Calu3 (cell line): ENCODE measurements around the gene LENEP. TPM values are rescaled to one million over a fixed set of nuclear protein-coding genes. Genes with fewer than 3 reads are reported as not detected.

Source experiments
- BruUV-seq: library from RNA; stranded (reverse); fragments of 400-500 nt; replicated peaks from 2 replicates; lab custom pipeline; 2021; lab: Mats Ljungman, UMichigan
- CTCF ChIA-PET: fragments of 300-600 bp; sonication (Branson Sonifier 250); formaldehyde crosslinking; loops from one replicate; lab custom pipeline; 2022; ENCODE audit warnings: antibody characterized with exemption; lab: Charles Lee
- DNase-seq: peaks from one replicate; pipeline ENCODE4 v3.0.0; 2022
- H3K27ac Mint-ChIP-seq: one replicate; pipeline ENCODE4 v1.8.0; 2022; ENCODE audit warnings: mixed read lengths; ENCODE audit not compliant: unreplicated experiment
- H3K27me3 Mint-ChIP-seq: one replicate; pipeline ENCODE4 v1.8.0; 2022; ENCODE audit warnings: mixed read lengths; ENCODE audit not compliant: unreplicated experiment
- H3K36me3 Mint-ChIP-seq: one replicate; pipeline ENCODE4 v1.8.0; 2022; ENCODE audit warnings: mild to moderate bottlenecking, moderate library complexity, mixed read lengths; ENCODE audit not compliant: insufficient read depth, unreplicated experiment
- H3K4me1 Mint-ChIP-seq: one replicate; pipeline ENCODE4 v1.8.0; 2022; ENCODE audit warnings: mild to moderate bottlenecking, low read depth, mixed read lengths; ENCODE audit not compliant: unreplicated experiment
- H3K4me3 Mint-ChIP-seq: one replicate; pipeline ENCODE4 v1.8.0; 2022; ENCODE audit warnings: mild to moderate bottlenecking, low read depth, moderate library complexity, mixed read lengths; ENCODE audit not compliant: unreplicated experiment
- H3K9me3 Mint-ChIP-seq: one replicate; pipeline ENCODE4 v1.8.0; 2022; ENCODE audit warnings: low read depth, mixed read lengths; ENCODE audit not compliant: unreplicated experiment
- CTCF ChIP-seq: fragments of 200-600 bp; IDR thresholded peaks from one replicate; pipeline ENCODE4 v1.8.0; 2022; ENCODE audit warnings: antibody characterized with exemption; ENCODE audit not compliant: unreplicated experiment
- intact Hi-C: fragments of 100-400 bp; cut with micrococcal nuclease; formaldehyde crosslinking; loops from one replicate; pipeline ENCODE4 v1.10.0; 2022; ENCODE audit not compliant: unreplicated experiment
- total RNA-seq: library from RNA; stranded (reverse); gene quantifications from 2 replicates; pipeline ENCODE4 v1.2.3, GENCODE V29; 2022

Gene LENEP
- total RNA-seq, 1 experiment from 2014 or later: 1.1 TPM

- H3K4me3 Mint-ChIP-seq: no peak overlapping the region
- peaks cover 18% of the 10 kb centered on the region for H3K4me1 Mint-ChIP-seq
- H3K36me3 Mint-ChIP-seq: no peaks in the 10 kb centered on the region
- CTCF ChIA-PET: interaction anchor here (0.5 to 0.6 kb wide), 2 partner anchors 17 to 932 kb away, joined by 4 to 5 read pairs; no protein-coding TSS in a partner anchor
- no TSS peak for BruUV-seq
- H3K9me3 Mint-ChIP-seq: no peaks in the 10 kb centered on the region
- intact Hi-C loops: no loop called here
- TF ChIP-seq CTCF: no peak
- H3K27me3 Mint-ChIP-seq: peaks cover 26% of the 10 kb centered on the region
- no peak overlapping the region for H3K27ac Mint-ChIP-seq
- DNase-seq: no peak
Observed at GRCh38 chr1:155029513-155030242, 36.3 kb downstream of the LENEP start.

- CTCF ChIA-PET: interaction anchor here (0.6 kb wide), 1 partner anchor 17 kb away, joined by 5 read pairs; no protein-coding TSS in a partner anchor
- Mint-ChIP-seq H3K9me3 (no peaks in the 10 kb centered on the region), H3K36me3 (no peaks in the 10 kb centered on the region), H3K27me3 (peaks cover 33% of the 10 kb centered on the region), H3K4me3 (no peak overlapping the region), H3K27ac (no peak overlapping the region), H3K4me1 (peaks cover 11% of the 10 kb centered on the region)
- no peak for TF ChIP-seq CTCF
- DNase-seq: no peak
- no TSS peak for BruUV-seq
- intact Hi-C loops: no loop called here
Observed at GRCh38 chr1:155030243-155030795, 36.9 kb downstream of the LENEP start.

- no TSS peak for BruUV-seq
- peaks cover 5% of the 10 kb centered on the region for H3K4me1 Mint-ChIP-seq
- H3K27ac Mint-ChIP-seq: no peak overlapping the region
- DNase-seq: no peak
- peaks cover 35% of the 10 kb centered on the region for H3K27me3 Mint-ChIP-seq
- intact Hi-C loops: no loop called here
- CTCF ChIA-PET: no interaction called here
- no peaks in the 10 kb centered on the region for H3K36me3 Mint-ChIP-seq
- no peak for TF ChIP-seq CTCF
- no peak overlapping the region for H3K4me3 Mint-ChIP-seq
- H3K9me3 Mint-ChIP-seq: no peaks in the 10 kb centered on the region
Observed at GRCh38 chr1:155030899-155031298, 37.5 kb downstream of the LENEP start.

- BruUV-seq: no TSS peak
- intact Hi-C loops: no loop called here
- CTCF ChIA-PET: no interaction called here
- Mint-ChIP-seq H3K27ac (no peak overlapping the region), H3K27me3 (peaks cover 35% of the 10 kb centered on the region), H3K36me3 (no peaks in the 10 kb centered on the region), H3K4me3 (no peak overlapping the region), H3K4me1 (peaks cover 2% of the 10 kb centered on the region), H3K9me3 (no peaks in the 10 kb centered on the region)
- DNase-seq: no peak
- no peak for TF ChIP-seq CTCF
Observed at GRCh38 chr1:155032886-155033285, 39.5 kb downstream of the LENEP start.
